Upper lobe of left lung (tissue), 6 donors: ENCODE measurements around the gene KLF13. TPM values are rescaled to one million over a fixed set of nuclear protein-coding genes. Genes with fewer than 3 reads are reported as not detected.
A peak's percentile ranks its signal among the peaks of the same experiment; 100 is the strongest.

Experiments
- ATAC-seq, 2 donors: fragments of 200-7000 bp; cut with Tn5 transposase; one replicate each; pipeline ENCODE4 v1.9.1; 2022; ENCODE audit warnings: mild to moderate bottlenecking in 2 of 2, moderate library complexity in 2 of 2; ENCODE audit not compliant: low FRiP score in 2 of 2
- DNase-seq, 2 donors: peaks; one replicate each; pipeline ENCODE4 v3.0.0-alpha.2; 2019 to 2020
- H3K27ac ChIP-seq, 4 donors: fragments of 200-600 bp; sonication (generic); one replicate each; pipeline ENCODE4 v1.5.1; 2016 to 2019
- H3K27me3 ChIP-seq, 4 donors: fragments of 200-600 bp; sonication (generic); one replicate each; pipeline ENCODE4 v1.5.1; 2017 to 2019
- H3K36me3 ChIP-seq, 4 donors: fragments of 200-600 bp; sonication (generic); one replicate each; pipeline ENCODE4 v1.5.1; 2016 to 2019
- H3K4me1 ChIP-seq, 4 donors: fragments of 200-600 bp; sonication (generic); one replicate each; pipeline ENCODE4 v1.5.1; 2018 to 2019
- H3K4me3 ChIP-seq, 4 donors: fragments of 200-600 bp; sonication (generic); one replicate each; pipeline ENCODE4 v1.5.1; 2017 to 2019; ENCODE audit warnings: mild to moderate bottlenecking in 2 of 4, moderate library complexity in 1 of 4
- H3K9me3 ChIP-seq, 4 donors: fragments of 200-600 bp; sonication (generic); one replicate each; pipeline ENCODE4 v1.5.1; 2018 to 2019
- EP300 ChIP-seq, 4 donors: sonication (generic); formaldehyde crosslinking; IDR thresholded peaks; one replicate each; pipeline ENCODE4 v1.5.1; 2017; ENCODE audit warnings: antibody characterized with exemption in 4 of 4, control low read depth in 2 of 4
- POLR2A ChIP-seq, 4 donors: fragments of 450-650 bp; IDR thresholded peaks; one replicate each; pipeline ENCODE4 v1.5.1; 2016 to 2017; ENCODE audit warnings: antibody characterized with exemption in 4 of 4, mild to moderate bottlenecking in 2 of 4
- POLR2AphosphoS5 ChIP-seq, 2 donors: sonication (generic); formaldehyde crosslinking; IDR thresholded peaks; one replicate each; pipeline ENCODE4 v1.5.1; 2017; ENCODE audit warnings: antibody characterized with exemption in 2 of 2
- WGBS, 2 donors: methylation state at CpG; one replicate each; pipeline ENCODE4 v1.1.5; 2017 to 2018; 5-methylcytosine and 5-hydroxymethylcytosine counted together
- total RNA-seq, 6 donors: library from RNA; depleted of rRNA in 4 of 6; stranded (reverse); fragments of >200 nt in 4 of 6; gene quantifications; one replicate each; pipeline versions ENCODE4 v1.1.0 to v1.2.1, GENCODE V29; 2016 to 2021
- TF ChIP-seq, protein P1 (sequence below), 6 experiments: fragments of 450-650 bp in 4 of 6; fragments of 200-600 bp in 2 of 6; sonication (generic) in 2 of 6; IDR thresholded peaks; one replicate each; pipeline ENCODE4 v1.5.1; 2016 to 2019; ENCODE audit warnings: antibody characterized with exemption in 6 of 6
- donor health status: DM: no; HTN: no; CAD: no; lungs with moderate emphysema.
- donor health status: DM: no; HTN: yes; CAD: no; lungs with severe emphysema.

Gene KLF13
- total RNA-seq, 6 donors from 2014 or later, result 103 to 231 (median 147) TPM

- WGBS, 2 donors, result 39 to 43% methylated on average over 4 to 7 of the region's 7 CpGs
- H3K36me3 ChIP-seq, result peaks cover 0 to 4% (median 2%) of the 10 kb centered on the region in 4 donors
- no peaks in the 10 kb centered on the region for H3K9me3 ChIP-seq
- no peaks in the 10 kb centered on the region for H3K27me3 ChIP-seq
- peak in 1 of 2 donors; percentile 23 for ATAC-seq
- H3K4me1 ChIP-seq, result peaks cover 100% of the 10 kb centered on the region in 4 donors
- TF ChIP-seq POLR2AphosphoS5 (IDR thresholded peaks at IDR 0.05) (no peak), EP300 (IDR thresholded peaks at IDR 0.05) (no peak), POLR2A (IDR thresholded peaks at IDR 0.05) (no peak)
- TF ChIP-seq, protein P1, sequence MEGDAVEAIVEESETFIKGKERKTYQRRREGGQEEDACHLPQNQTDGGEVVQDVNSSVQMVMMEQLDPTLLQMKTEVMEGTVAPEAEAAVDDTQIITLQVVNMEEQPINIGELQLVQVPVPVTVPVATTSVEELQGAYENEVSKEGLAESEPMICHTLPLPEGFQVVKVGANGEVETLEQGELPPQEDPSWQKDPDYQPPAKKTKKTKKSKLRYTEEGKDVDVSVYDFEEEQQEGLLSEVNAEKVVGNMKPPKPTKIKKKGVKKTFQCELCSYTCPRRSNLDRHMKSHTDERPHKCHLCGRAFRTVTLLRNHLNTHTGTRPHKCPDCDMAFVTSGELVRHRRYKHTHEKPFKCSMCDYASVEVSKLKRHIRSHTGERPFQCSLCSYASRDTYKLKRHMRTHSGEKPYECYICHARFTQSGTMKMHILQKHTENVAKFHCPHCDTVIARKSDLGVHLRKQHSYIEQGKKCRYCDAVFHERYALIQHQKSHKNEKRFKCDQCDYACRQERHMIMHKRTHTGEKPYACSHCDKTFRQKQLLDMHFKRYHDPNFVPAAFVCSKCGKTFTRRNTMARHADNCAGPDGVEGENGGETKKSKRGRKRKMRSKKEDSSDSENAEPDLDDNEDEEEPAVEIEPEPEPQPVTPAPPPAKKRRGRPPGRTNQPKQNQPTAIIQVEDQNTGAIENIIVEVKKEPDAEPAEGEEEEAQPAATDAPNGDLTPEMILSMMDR (IDR thresholded peaks at IDR 0.05), result no peak
- H3K27ac ChIP-seq, result peak overlapping the region; percentile 88 to 99 (median 95)
- H3K4me3 ChIP-seq, result no peak overlapping the region
- DNase-seq, result no peak
These were observed 33.1 kb downstream of the KLF13 start for GRCh38 chr15:31359702-31360111.

- TF ChIP-seq EP300 (IDR thresholded peaks at IDR 0.05), result no peak
- TF ChIP-seq, protein P1 (IDR thresholded peaks at IDR 0.05), result no peak
- TF ChIP-seq POLR2A (IDR thresholded peaks at IDR 0.05), result no peak
- no peak for TF ChIP-seq POLR2AphosphoS5 (IDR thresholded peaks at IDR 0.05)
- ATAC-seq (no peak), DNase-seq (no peak)
- Histone ChIP-seq H3K4me1 (peaks cover 100% of the 10 kb centered on the region in 4 donors), H3K4me3 (no peak overlapping the region), H3K36me3 (peaks cover 0 to 4% (median 0%) of the 10 kb centered on the region in 4 donors), H3K9me3 (no peaks in the 10 kb centered on the region), H3K27me3 (no peaks in the 10 kb centered on the region), H3K27ac (peak overlapping the region; percentile 88 to 99 (median 95))
- WGBS, 2 donors, result 56 to 69% methylated on average over 5 to 8 of the region's 8 CpGs
These were observed 33.5 kb downstream of the KLF13 start for GRCh38 chr15:31360158-31360561.

DNA sequence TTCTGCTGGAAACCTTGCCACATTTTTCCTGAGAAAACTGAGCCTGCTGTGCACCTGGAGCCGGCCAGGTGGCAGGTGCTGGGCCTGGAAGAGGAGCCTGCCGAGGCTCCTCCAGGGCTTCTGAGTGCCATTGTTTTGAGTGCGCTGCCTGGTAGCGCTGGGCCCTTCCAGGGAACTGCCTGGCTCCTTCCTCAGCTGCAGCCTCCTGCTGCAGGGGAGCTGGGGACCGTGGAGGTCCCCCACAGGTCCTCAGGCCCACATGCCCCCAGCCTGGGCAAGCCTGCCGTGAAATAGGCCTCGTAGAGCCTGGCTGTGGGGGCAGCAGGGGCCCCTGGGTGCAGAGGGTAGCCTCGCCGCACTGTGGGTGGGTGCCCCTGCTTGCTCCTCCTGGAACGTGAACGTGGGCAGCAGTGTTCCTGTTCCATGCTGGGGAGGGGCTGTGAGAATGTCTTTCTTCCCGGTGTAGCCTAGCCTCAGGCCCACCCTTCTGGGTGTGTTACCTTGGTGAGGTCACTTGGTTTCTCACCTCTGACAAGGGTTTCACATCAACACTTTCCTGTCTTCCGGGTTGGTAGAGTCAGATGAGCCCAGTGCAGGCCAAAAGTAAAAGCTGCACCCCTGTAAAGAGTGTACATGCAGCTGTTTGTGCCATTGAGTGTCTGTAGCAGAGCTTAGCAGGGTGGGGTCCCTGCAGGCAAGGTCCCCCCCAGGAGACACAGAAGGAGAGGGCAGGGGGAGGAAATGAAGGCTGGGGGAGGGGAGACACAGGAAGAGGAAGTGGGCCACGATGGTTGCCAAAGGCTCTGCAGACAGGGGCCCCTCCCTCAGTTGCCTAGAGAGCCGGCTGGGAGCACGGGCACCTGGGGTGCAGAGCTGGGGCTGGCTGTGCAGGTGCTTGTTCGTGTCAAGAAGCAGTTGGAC, 34.5 kb downstream of the KLF13 start:
- peak; percentile 62 to 85 for DNase-seq
- TF ChIP-seq POLR2AphosphoS5 (IDR thresholded peaks at IDR 0.05), result peak in 1 of 2 donors; percentile 15
- TF ChIP-seq, protein P1 (IDR thresholded peaks at IDR 0.05), result no peak
- no peak for TF ChIP-seq EP300 (IDR thresholded peaks at IDR 0.05)
- TF ChIP-seq POLR2A (IDR thresholded peaks at IDR 0.05), result peak in 2 of 4 donors; percentile 16 to 54

GRCh38 chr15:31361764-31362515, 35.3 kb downstream of the KLF13 start:
- Histone ChIP-seq H3K4me3 (peak overlapping the region in 1 of 4 donors; percentile 12), H3K27me3 (no peaks in the 10 kb centered on the region), H3K27ac (peak overlapping the region; percentile 88 to 99 (median 95)), H3K9me3 (no peaks in the 10 kb centered on the region), H3K4me1 (peaks cover 99 to 100% (median 100%) of the 10 kb centered on the region in 4 donors), H3K36me3 (peaks cover 0 to 4% (median 0%) of the 10 kb centered on the region in 4 donors)
- ATAC-seq, result no peak
- TF ChIP-seq, protein P1 (IDR thresholded peaks at IDR 0.05), result no peak
- TF ChIP-seq POLR2A (IDR thresholded peaks at IDR 0.05) (no peak), EP300 (IDR thresholded peaks at IDR 0.05) (no peak), POLR2AphosphoS5 (IDR thresholded peaks at IDR 0.05) (no peak)
- WGBS, 2 donors, result 24 to 42% methylated on average over 5 to 6 of the region's 6 CpGs
- DNase-seq, result no peak

More for the DNA sequence above, 34.5 kb downstream of the KLF13 start:
- H3K4me3 ChIP-seq, result peak overlapping the region in 1 of 4 donors; percentile 12
- H3K4me1 ChIP-seq, result peaks cover 99 to 100% (median 100%) of the 10 kb centered on the region in 4 donors
- H3K27me3 ChIP-seq, result no peaks in the 10 kb centered on the region
- 25 to 32% methylated on average over 11 to 16 of the region's 17 CpGs for WGBS, 2 donors
- peaks cover 0 to 4% (median 0%) of the 10 kb centered on the region in 4 donors for H3K36me3 ChIP-seq
- H3K27ac ChIP-seq, result peak overlapping the region; percentile 88 to 99 (median 95)
- peak in 1 of 2 donors; percentile 1 for ATAC-seq
- no peaks in the 10 kb centered on the region for H3K9me3 ChIP-seq
